NB4 (cell line): ENCODE results near the gene CDC42BPA.

Experiments
- DNase-seq: peaks from one replicate; pipeline ENCODE4 v3.0.0; 2010; ENCODE audit warnings: low read depth
- H3K4me3 ChIP-seq: one replicate; pipeline ENCODE4 v1.5.1; 2011; ENCODE audit warnings: mild to moderate bottlenecking, low read depth, low read length, moderate library complexity
- CTCF ChIP-seq: IDR thresholded peaks from one replicate; pipeline ENCODE4 v1.5.1; 2012; ENCODE audit warnings: low read depth, low read length
- MAX ChIP-seq: IDR thresholded peaks from 2 replicates; pipeline ENCODE4 v1.6.1; 2011; ENCODE audit warnings: low read depth, low read length
- MYC ChIP-seq: IDR thresholded peaks from 2 replicates; pipeline ENCODE4 v1.6.1; 2011; ENCODE audit warnings: low read depth, low read length
- POLR2A ChIP-seq: IDR thresholded peaks from 2 replicates; pipeline ENCODE4 v1.6.1; 2011; ENCODE audit warnings: mild to moderate bottlenecking; ENCODE audit not compliant: insufficient read length; ENCODE audit errors: extremely low read depth

The CDC42BPA gene

GRCh38 chr1:226995365-226996332, 322.6 kb downstream of the CDC42BPA start:
- no peak overlapping the region for H3K4me3 ChIP-seq
- TF ChIP-seq MAX (no peak), MYC (no peak), POLR2A (no peak), CTCF (no peak)
- no peak for DNase-seq

DNA sequence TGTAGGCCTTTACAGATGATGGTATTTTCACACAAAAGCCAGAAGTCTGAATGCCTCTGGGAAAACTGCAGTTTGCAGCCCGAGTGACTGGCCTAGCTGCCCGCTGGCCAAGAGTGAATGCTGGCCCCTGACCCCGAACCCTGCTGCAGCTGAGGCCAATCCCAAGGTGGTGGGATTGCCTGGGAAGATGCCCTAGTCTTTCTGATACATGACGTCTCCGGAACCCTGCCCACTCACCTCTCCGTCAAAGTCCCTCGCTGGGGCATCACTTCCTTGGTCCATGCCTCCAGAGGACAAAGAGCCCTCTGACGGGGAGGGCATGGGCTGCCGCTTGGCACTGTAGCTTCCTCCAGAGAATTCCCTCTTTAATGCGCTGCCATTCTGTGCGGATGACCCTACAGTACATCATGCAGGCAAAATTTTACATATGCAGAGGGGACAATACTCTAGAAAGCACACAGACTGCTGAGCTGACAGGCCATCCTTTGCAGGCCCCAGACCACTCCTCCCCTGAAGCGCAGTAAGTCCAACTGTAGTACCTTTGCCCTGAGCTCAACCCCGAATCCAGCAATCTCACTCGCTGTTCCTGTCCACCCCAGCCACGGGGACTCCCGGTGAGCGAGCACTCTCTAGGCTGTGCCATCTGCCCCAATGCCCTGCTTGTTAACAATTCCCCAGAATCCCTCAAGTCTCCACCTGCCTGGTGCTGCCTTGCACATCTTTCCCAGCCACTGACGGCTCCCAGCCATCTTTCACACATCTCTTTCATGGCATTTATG, 323.5 kb downstream of the CDC42BPA start:
- H3K4me3 ChIP-seq, result no peak overlapping the region
- TF ChIP-seq MYC (no peak), POLR2A (no peak), MAX (no peak), CTCF (no peak)
- no peak for DNase-seq

GRCh38 chr1:226993814-226994585, 324.3 kb downstream of the CDC42BPA start:
- no peak for DNase-seq
- no peak for TF ChIP-seq MAX
- TF ChIP-seq POLR2A, result no peak
- no peak for TF ChIP-seq MYC
- no peak for TF ChIP-seq CTCF
- no peak overlapping the region for H3K4me3 ChIP-seq

DNA sequence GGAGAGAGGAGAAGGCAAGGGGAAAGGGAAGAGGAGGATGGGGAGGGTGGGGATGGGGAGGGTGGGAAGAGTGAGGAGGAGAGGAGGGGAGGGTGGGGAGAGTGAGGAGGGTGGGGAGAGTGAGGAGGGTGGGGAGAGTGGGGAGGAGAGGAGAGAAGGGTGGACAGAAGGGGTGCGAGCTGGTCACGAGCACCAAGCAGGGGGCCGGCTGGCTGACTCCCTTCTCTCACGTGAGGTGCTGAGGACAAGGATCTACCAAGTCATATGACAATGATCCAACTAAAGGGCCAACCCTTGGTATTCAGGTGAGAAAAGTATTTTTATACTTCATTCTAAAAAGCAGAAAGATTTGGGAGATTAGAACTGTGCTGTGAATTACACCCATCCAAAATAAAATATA, 326.4 kb downstream of the CDC42BPA start:
- DNase-seq, result no peak
- TF ChIP-seq POLR2A (no peak), CTCF (no peak), MAX (no peak), MYC (no peak)
- no peak overlapping the region for H3K4me3 ChIP-seq

DNA sequence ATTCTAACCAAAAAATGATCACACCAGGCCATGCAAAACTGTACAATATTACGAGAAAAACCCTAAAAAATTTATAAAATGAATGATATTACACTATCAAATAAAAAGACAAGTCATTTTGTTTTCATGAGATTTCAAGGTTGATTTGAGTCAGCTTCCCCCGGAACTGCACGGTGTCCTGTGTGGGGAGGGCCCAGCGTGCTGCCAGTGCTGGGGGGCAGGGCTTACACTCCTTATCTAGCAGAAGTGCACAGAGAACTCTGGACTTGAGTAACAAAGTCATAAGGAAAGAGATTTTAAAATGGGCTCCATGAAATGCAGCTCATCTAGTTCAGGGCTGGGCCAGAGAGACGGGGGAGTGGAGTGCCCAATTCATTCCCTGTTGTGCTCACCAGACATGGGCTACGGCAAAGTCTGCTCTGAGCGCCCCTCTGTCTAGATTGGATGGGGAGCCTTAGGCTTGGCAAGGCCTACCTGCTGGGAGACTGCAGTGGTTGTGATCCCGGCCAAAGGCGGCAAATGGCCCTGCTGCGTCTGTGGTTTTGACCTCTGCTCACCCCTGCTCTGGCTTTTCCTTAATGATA, 328.1 kb downstream of the CDC42BPA start:
- no peak for DNase-seq
- no peak overlapping the region for H3K4me3 ChIP-seq
- TF ChIP-seq CTCF, result no peak
- TF ChIP-seq MAX, result no peak
- no peak for TF ChIP-seq POLR2A
- no peak for TF ChIP-seq MYC
